K562 (cell line): Measurements from ENCODE around the gene PRKCE. TPM values are rescaled to one million over a fixed set of nuclear protein-coding genes. Genes with fewer than 3 reads are reported as not detected.

ENCODE experiments used
- ATAC-seq: fragments of 200-7000 bp; cut with Tn5 transposase; 3 replicates; pipeline ENCODE4 v1.9.1; 2020; ENCODE audit warnings: moderate library complexity
- BruUV-seq: library from RNA; stranded (reverse); fragments of 400-500 nt; replicated peaks from 2 replicates; lab custom pipeline; 2021; lab: Mats Ljungman, UMichigan
- CTCF ChIA-PET: fragments of 300-600 bp; formaldehyde crosslinking; extraction: SDS; loops from one replicate; lab custom pipeline; 2021; ENCODE audit warnings: low intra/inter-chr PET ratio; lab: Yijun Ruan, JAX
- POLR2A ChIA-PET: fragments of 300-600, 350-650 bp; sonication (Branson Sonifier 250); formaldehyde crosslinking; extraction: SDS; loops from one replicate; lab custom pipeline; 2021; ENCODE audit warnings: antibody characterized with exemption, inconsistent platforms; lab: Yijun Ruan, JAX
- DNase-seq, 4 experiments: peaks; one replicate each; pipeline versions ENCODE4 v3.0.0 to v3.0.0-alpha.2; 2011 to 2018; ENCODE audit warnings: low spot score in 3 of 4, mixed read lengths in 3 of 4; ENCODE audit errors: extremely low read depth in 1 of 4
- FAIRE-seq: peaks from 2 replicates; lab custom pipeline; 2011; peaks lifted over from hg19 to GRCh38; lab: Jason Lieb, UNC
- H2AFZ ChIP-seq: 2 replicates; pipeline ENCODE4 v1.6.0; 2011; ENCODE audit warnings: low read depth, low read length, control low read depth, inconsistent platforms
- H3K27ac ChIP-seq: fragments of 200-600 bp; 3 replicates; pipeline ENCODE4 v1.8.0; 2011; ENCODE audit warnings: low read depth, mild to moderate bottlenecking, control low read depth, inconsistent platforms, low read length, moderate library complexity, mixed read lengths; ENCODE audit errors: extremely low read depth
- H3K27me3 ChIP-seq, 2 experiments: fragments of 300-600 bp in 1 of 2; 2 replicates in 1 of 2; 3 replicates in 1 of 2; pipeline versions ENCODE4 v1.6.0 to v1.8.0; 2011; ENCODE audit warnings: inconsistent platforms in 2 of 2, low read length in 2 of 2, mild to moderate bottlenecking in 1 of 2, mixed read lengths in 1 of 2, moderate library complexity in 1 of 2; ENCODE audit not compliant: control insufficient read depth in 2 of 2, insufficient read depth in 2 of 2
- H3K36me3 ChIP-seq: fragments of 300-600 bp; 3 replicates; pipeline ENCODE4 v1.8.0; 2011; ENCODE audit warnings: mild to moderate bottlenecking, low read length, inconsistent platforms; ENCODE audit not compliant: control insufficient read depth, insufficient read depth
- H3K4me1 ChIP-seq, 2 experiments: fragments of 200-600 bp in 1 of 2; replicated peaks in 1 of 2; 2 replicates in 1 of 2; 3 replicates in 1 of 2; pipeline versions ENCODE4 v1.5.1 to v1.8.0; 2011; ENCODE audit warnings: inconsistent platforms in 2 of 2, low read length in 2 of 2, mild to moderate bottlenecking in 1 of 2, mixed read lengths in 1 of 2, moderate library complexity in 1 of 2; ENCODE audit not compliant: control insufficient read depth in 2 of 2, insufficient read depth in 2 of 2
- H3K4me2 ChIP-seq: 2 replicates; pipeline ENCODE4 v1.6.1; 2011; ENCODE audit warnings: low read length, control low read depth, inconsistent platforms, mixed read lengths; ENCODE audit not compliant: insufficient read depth
- H3K4me3 ChIP-seq: fragments of 200-600 bp; sonication (generic), shearing (Covaris generic); 2 replicates; pipeline ENCODE4 v1.5.1; 2016; ENCODE audit warnings: control low read depth, inconsistent platforms
- H3K79me2 ChIP-seq: fragments of 200-600 bp; 3 replicates; pipeline ENCODE4 v1.8.0; 2011; ENCODE audit warnings: low read length, inconsistent platforms; ENCODE audit not compliant: control insufficient read depth, insufficient read depth
- H3K9ac ChIP-seq, 2 experiments: 2 replicates each; pipeline versions ENCODE4 v1.6.0 to v1.6.1; 2011; ENCODE audit warnings: low read depth in 2 of 2, low read length in 2 of 2, control low read depth in 1 of 2, inconsistent platforms in 1 of 2, mild to moderate bottlenecking in 1 of 2, mixed read lengths in 1 of 2; ENCODE audit not compliant: insufficient read depth in 1 of 2
- H3K9me1 ChIP-seq: one replicate; pipeline ENCODE4 v1.6.0; 2011; ENCODE audit warnings: inconsistent platforms, mild to moderate bottlenecking, low read length, moderate library complexity; ENCODE audit not compliant: control insufficient read depth, insufficient read depth
- H3K9me3 ChIP-seq: replicated peaks from 2 replicates; pipeline ENCODE4 v1.5.1; 2011; ENCODE audit warnings: low read depth, low read length, inconsistent platforms; ENCODE audit not compliant: control insufficient read depth, insufficient read depth
- H4K20me1 ChIP-seq: replicated peaks from 2 replicates; pipeline ENCODE4 v1.6.1; 2011; ENCODE audit warnings: low read length, inconsistent platforms, mixed read lengths; ENCODE audit not compliant: control insufficient read depth, insufficient read depth
- DIDO1 ChIP-seq: fragments of 450-650 bp; IDR thresholded peaks from 2 replicates; pipeline ENCODE4 v1.6.1; 2016; ENCODE audit warnings: low read depth, missing biosample characterization, missing genetic modification characterization
- E2F5 ChIP-seq: sonication (generic); formaldehyde crosslinking; IDR thresholded peaks from 2 replicates; pipeline ENCODE4 v1.8.0; 2022; ENCODE audit warnings: mild to moderate bottlenecking, missing genetic modification reagents
- ELF4 ChIP-seq: fragments of 450-650 bp; formaldehyde crosslinking; IDR thresholded peaks from 2 replicates; pipeline ENCODE4 v1.4.0; 2022; ENCODE audit warnings: missing genetic modification characterization
- ETV6 ChIP-seq, 3 experiments: fragments of 150-350 bp in 1 of 3; sonication (generic) in 1 of 3; formaldehyde crosslinking in 1 of 3; IDR thresholded peaks; 2 replicates each; pipeline versions ENCODE4 v1.6.1 to v1.8.0; 2014 to 2022; ENCODE audit warnings: borderline replicate concordance in 2 of 3, low read depth in 2 of 3, antibody characterized with exemption in 1 of 3, low read length in 1 of 3, mild to moderate bottlenecking in 1 of 3, missing genetic modification reagents in 1 of 3
- EZH2 ChIP-seq: IDR thresholded peaks from 2 replicates; pipeline ENCODE4 v1.6.1; 2012; ENCODE audit warnings: low read depth, mild to moderate bottlenecking, inconsistent platforms, low read length, borderline replicate concordance
- GATAD2A ChIP-seq: fragments of 450-650 bp; IDR thresholded peaks from 2 replicates; pipeline ENCODE4 v1.6.1; 2017
- HDAC3 ChIP-seq: fragments of 450-650 bp; IDR thresholded peaks from 2 replicates; pipeline ENCODE4 v1.6.1; 2018; ENCODE audit warnings: borderline replicate concordance, mild to moderate bottlenecking, moderate library complexity; ENCODE audit not compliant: partially characterized antibody
- HNRNPL ChIP-seq: fragments of 200-400 bp; formaldehyde crosslinking; IDR thresholded peaks from 2 replicates; pipeline ENCODE4 v1.6.1; 2017; ENCODE audit warnings: low read depth, mild to moderate bottlenecking, low read length
- SNAPC5 ChIP-seq: fragments of 250-450 bp; sonication (Bioruptor Pico); IDR thresholded peaks from 2 replicates; pipeline ENCODE4 v1.8.0; 2021; ENCODE audit warnings: moderate library complexity, mild to moderate bottlenecking, inconsistent platforms
- SREBF1 ChIP-seq: fragments of 150-350 bp; IDR thresholded peaks from 2 replicates; pipeline ENCODE4 v1.6.1; 2014; ENCODE audit warnings: antibody characterized with exemption, low read depth, low read length, borderline replicate concordance
- ZNF165 ChIP-seq: fragments of 250-450 bp; sonication (Bioruptor Pico); IDR thresholded peaks from 2 replicates; pipeline ENCODE4 v1.4.0; 2020; ENCODE audit warnings: borderline replicate concordance
- ZNF277 ChIP-seq: fragments of 250-450 bp; sonication (Bioruptor Pico); IDR thresholded peaks from 2 replicates; pipeline ENCODE4 v1.8.0; 2022; ENCODE audit warnings: inconsistent platforms, mild to moderate bottlenecking, moderate library complexity, borderline replicate concordance
- WGBS: fragments of 100-300 bp; shearing (Covaris generic); methylation state at CpG from one replicate; pipeline ENCODE4 v1.1.6; 2016; ENCODE audit warnings: low coverage, mixed read lengths; ENCODE audit not compliant: insufficient coverage; ENCODE audit errors: missing lambda C conversion rate; 5-methylcytosine and 5-hydroxymethylcytosine counted together
- in situ Hi-C: fragments of 300-500 bp; cut with MboI; formaldehyde crosslinking; loops from 4 replicates; pipeline ENCODE4 v1.15.0; 2018; ENCODE audit warnings: inconsistent platforms, mixed read lengths
- intact Hi-C: fragments of 100-400 bp; cut with micrococcal nuclease; formaldehyde crosslinking; loops from 2 replicates; pipeline ENCODE4 v1.14.2; 2022
- polyA plus RNA-seq, 8 experiments: library from polyadenylated mRNA; depleted of rRNA in 4 of 8; stranded (reverse) in 5 of 8; unstranded in 3 of 8; fragments of >200 nt; fragmentation: Nextera tagmentation in 2 of 8; fragmentation: Illumina TruSeq in 1 of 8; extraction: Ambion mirVana in 2 of 8; extraction: Trizol in 1 of 8; gene quantifications; 2 replicates each; pipeline versions ENCODE4 v1.2.1 to v1.2.3, GENCODE V29; 2011 to 2014; ENCODE audit warnings: inconsistent platforms in 1 of 8, missing spikeins in 1 of 8
- total RNA-seq, 7 experiments: library from RNA; depleted of rRNA in 6 of 7; stranded (reverse); fragments of >200 nt in 6 of 7; fragmentation: Illumina TruSeq in 2 of 7; extraction: Trizol in 2 of 7; gene quantifications; 2 replicates each; pipeline versions ENCODE4 v1.2.1 to v1.2.3, GENCODE V29; 2011 to 2021; ENCODE audit warnings: low replicate concordance in 1 of 7
- TF ChIP-seq, protein P1 (sequence below): fragments of 450-650 bp; formaldehyde crosslinking; IDR thresholded peaks from 2 replicates; pipeline ENCODE4 v1.4.0; 2022; ENCODE audit warnings: mild to moderate bottlenecking, moderate library complexity
- TF ChIP-seq, protein P2 (sequence below): sonication (generic); formaldehyde crosslinking; IDR thresholded peaks from 2 replicates; pipeline ENCODE4 v1.8.0; 2022; ENCODE audit warnings: mild to moderate bottlenecking, missing genetic modification reagents

PRKCE gene
- total and polyA plus RNA-seq, 9 of the 15 experiments (the other 6 are each of a cell fraction or from before 2014, with no cell fraction given) = 0.06 to 1.0 (median 0.22) TPM; not detected in 1

- TF ChIP-seq SNAPC5 (CRISPR knock-in tag) = no peak
These were observed 242.7 kb downstream of the PRKCE start (continued) for GRCh38 chr2:45894211-45894610.

DNA sequence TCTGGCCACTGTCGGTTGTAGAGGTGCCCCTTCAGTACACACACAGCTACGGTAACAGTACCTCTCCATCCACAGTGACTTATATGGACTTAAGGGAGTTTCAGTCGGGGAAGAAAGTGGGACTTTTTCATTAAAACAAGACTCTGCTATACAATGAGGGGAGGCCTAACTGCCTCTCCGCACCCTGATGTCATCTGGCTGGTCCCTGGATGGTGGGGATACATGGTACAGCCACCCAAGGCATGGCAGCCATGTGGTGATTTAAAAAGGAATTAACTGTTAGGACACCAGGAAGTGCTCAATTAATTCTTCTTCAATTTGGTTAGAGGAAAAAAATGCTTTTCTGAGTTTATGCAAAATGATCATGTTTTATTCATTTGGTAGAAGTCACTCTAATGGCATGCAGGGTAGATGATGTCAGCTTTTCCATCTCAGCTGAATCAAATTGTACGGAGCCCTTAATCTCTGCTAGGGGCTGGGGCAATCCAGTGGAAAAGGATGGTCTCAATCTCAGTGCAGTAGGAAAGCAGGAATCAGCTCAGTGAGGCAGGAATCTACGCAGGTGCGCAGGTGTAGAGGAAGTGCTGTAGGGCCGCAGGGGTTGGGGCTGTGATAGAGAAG lies 243.9 kb downstream of the PRKCE start:
- Histone ChIP-seq H3K36me3 (no peaks in the 10 kb centered on the region), H3K4me2 (no peak overlapping the region), H3K4me3 (no peak overlapping the region), H3K79me2 (no peaks in the 10 kb centered on the region), H3K9me1 (no peaks in the 10 kb centered on the region), H3K9ac (no peak overlapping the region), H3K27ac (no peak overlapping the region), H3K9me3 (no peaks in the 10 kb centered on the region), H4K20me1 (no peaks in the 10 kb centered on the region; the same call in 1 of the 2 replicates), H2AFZ (no peak overlapping the region), H3K27me3 (peaks cover 27 to 68% of the 10 kb centered on the region in 2 experiments), H3K4me1 (no peaks in the 10 kb centered on the region)
- POLR2A ChIA-PET = interaction anchor here (0.7 to 1.7 kb wide), 2 partner anchors 12 to 93 kb away, joined by 3 to 4 read pairs; no protein-coding TSS in a partner anchor
- ATAC-seq = no peak
- CTCF ChIA-PET = no interaction called here
- in situ Hi-C loops (no loop called here), intact Hi-C loops (no loop called here)
- no peak for DNase-seq
- BruUV-seq = no TSS peak
- WGBS = 3% methylated on average over 8 of the region's 8 CpGs
- no peak for TF ChIP-seq ZNF277 (CRISPR knock-in tag)
- no peak for TF ChIP-seq ZNF165 (CRISPR knock-in tag)
- TF ChIP-seq SREBF1 = no peak
- TF ChIP-seq, protein P1, sequence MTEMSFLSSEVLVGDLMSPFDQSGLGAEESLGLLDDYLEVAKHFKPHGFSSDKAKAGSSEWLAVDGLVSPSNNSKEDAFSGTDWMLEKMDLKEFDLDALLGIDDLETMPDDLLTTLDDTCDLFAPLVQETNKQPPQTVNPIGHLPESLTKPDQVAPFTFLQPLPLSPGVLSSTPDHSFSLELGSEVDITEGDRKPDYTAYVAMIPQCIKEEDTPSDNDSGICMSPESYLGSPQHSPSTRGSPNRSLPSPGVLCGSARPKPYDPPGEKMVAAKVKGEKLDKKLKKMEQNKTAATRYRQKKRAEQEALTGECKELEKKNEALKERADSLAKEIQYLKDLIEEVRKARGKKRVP (CRISPR knock-in tag) = no peak
- TF ChIP-seq GATAD2A = no peak
- no peak for TF ChIP-seq DIDO1 (tag)
- TF ChIP-seq E2F5 (CRISPR knock-in tag) = no peak
- no peak for TF ChIP-seq ELF4 (CRISPR knock-in tag)
- no peak for TF ChIP-seq EZH2
- no peak for TF ChIP-seq HNRNPL
- no peak for TF ChIP-seq ETV6 (IDR thresholded peaks at IDR 0.05; ENCODE audit: borderline replicate concordance in 1 of 2, low read depth in 2 of 2, low read length in 1 of 2)
- TF ChIP-seq ETV6 (CRISPR knock-in tag; IDR thresholded peaks at IDR 0.05; ENCODE audit: borderline replicate concordance) = no peak
- TF ChIP-seq, protein P2, sequence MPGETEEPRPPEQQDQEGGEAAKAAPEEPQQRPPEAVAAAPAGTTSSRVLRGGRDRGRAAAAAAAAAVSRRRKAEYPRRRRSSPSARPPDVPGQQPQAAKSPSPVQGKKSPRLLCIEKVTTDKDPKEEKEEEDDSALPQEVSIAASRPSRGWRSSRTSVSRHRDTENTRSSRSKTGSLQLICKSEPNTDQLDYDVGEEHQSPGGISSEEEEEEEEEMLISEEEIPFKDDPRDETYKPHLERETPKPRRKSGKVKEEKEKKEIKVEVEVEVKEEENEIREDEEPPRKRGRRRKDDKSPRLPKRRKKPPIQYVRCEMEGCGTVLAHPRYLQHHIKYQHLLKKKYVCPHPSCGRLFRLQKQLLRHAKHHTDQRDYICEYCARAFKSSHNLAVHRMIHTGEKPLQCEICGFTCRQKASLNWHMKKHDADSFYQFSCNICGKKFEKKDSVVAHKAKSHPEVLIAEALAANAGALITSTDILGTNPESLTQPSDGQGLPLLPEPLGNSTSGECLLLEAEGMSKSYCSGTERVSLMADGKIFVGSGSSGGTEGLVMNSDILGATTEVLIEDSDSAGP (CRISPR knock-in tag) = no peak
- no peak for TF ChIP-seq HDAC3
- FAIRE-seq = no peak
